HTR-8/SVneo (cell line): ENCODE data around the gene TAS1R3.

Experiments
- DNase-seq: peaks from one replicate; pipeline ENCODE4 v3.0.0; 2011; ENCODE audit warnings: low spot score, mixed read lengths; ENCODE audit not compliant: insufficient read length
- FAIRE-seq: peaks from 2 replicates; lab custom pipeline; 2011; peaks lifted over from hg19 to GRCh38; lab: Jason Lieb, UNC

TAS1R3 gene

DNA sequence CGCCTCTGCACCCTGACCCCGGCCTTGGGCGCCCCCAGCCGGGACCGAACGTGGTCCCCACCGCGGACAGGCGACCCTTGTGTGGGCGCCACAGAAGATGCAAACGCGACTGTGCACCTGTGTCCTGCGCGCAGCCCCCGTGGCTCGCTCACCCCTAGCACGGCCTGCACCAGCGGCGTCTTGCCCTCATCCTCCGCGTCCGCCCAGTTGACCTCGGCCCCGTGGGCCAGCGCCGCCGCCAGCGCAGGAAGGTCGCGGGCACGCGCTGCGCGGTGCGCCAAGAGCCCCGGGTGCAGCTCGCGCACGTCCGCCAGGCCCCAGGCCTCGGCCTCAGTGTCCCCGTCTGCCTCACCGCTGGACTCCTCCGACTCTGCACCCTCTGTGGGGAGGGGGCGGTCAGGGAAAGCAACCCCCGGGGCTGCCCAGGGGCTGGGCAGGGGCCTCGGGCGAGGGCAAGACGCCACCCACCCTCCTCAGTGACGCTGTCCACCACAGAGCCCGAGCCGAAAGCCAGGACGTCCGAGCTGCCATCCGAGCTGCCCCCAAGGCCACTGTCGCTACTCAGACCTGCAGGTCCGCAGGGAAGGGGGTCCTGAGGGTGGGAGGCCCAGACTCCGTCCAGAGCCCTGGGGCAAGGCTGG is 36.7 kb upstream of the TAS1R3 start:
- DNase-seq (no peak), FAIRE-seq (no peak)

DNA sequence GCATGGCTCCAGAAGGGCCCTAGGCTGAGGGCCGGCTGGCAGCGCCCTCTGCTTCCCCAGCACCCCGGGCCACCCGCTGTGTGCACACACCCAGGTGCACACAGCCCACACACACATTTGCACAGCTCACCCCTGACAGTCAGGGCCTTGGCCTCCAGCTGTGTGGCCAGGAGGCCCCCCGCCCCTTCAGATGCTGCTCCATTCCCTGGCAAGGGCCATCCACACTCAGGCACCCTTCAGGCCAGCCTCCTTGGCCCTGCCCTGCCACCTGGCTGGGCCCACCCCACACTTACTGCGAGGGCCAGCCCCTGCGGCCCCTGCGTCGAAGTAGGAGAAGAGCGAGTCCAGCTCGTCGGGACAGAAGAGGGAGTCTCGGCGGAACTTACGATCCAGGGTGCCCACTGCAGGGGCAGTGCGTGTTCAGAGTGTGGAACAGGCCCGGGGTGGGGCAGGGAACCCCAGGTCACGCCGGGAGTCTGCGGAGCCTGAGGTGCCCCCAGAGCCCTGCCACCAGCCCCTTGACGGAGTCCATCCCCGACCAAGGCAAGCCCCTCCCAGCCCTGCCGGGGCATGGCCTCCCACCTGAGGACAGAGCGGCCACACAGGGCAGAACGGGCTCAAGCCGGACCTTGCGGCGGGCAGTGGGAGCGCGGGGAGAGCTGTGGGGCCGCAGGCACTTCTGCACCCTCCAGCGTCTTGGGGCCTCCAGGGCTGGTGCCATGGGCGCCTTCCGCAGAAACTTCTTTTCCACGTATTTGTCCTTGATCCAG is 35.7 kb upstream of the TAS1R3 start:
- no peak for DNase-seq
- FAIRE-seq = no peak

DNA sequence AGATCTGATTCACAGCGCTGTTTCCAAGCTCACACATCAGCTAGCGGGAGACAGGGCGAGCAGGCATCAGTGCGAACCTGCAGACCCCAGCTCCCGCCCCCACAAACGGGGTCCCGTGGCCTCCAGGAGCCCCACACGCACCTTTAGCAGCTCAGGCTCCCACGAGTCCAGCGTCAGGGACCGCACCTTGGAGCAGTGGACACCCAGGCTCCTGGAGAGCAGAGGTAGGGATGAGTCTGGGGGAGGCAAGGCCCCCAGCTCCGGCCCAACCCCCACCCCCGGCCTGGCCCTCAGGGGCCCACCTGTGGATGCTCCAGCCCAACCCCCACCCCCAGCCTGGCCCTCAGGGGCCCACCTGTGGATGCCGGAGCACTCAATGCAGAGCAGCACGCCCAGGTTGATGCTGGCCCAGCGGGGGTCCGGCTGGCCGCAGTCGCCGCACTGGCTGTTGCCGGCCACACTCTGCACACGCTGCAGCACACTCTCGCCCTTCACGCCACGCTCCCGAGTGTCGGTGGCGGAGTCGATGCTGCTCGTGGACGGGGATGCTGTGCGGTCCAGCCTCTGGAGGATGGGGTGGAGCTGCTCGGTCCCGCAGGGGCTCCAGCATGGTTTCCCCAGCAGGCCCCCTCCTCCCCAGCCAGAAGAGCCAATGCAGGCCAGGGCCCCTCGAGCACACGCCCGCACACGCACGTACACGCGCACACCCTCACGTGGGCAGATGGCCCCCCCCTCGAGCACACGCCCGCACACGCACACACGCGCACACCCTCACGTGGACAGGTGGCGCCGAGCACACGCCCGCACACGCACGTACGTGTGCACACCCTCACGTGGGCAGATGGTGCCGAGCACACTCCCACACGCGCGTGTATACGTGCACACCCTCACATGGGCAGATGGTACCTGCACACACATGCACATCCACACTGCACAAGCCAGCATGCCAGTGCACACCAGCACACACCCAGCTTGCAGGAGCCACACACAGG is 34.7 kb upstream of the TAS1R3 start:
- FAIRE-seq = no peak

DNA sequence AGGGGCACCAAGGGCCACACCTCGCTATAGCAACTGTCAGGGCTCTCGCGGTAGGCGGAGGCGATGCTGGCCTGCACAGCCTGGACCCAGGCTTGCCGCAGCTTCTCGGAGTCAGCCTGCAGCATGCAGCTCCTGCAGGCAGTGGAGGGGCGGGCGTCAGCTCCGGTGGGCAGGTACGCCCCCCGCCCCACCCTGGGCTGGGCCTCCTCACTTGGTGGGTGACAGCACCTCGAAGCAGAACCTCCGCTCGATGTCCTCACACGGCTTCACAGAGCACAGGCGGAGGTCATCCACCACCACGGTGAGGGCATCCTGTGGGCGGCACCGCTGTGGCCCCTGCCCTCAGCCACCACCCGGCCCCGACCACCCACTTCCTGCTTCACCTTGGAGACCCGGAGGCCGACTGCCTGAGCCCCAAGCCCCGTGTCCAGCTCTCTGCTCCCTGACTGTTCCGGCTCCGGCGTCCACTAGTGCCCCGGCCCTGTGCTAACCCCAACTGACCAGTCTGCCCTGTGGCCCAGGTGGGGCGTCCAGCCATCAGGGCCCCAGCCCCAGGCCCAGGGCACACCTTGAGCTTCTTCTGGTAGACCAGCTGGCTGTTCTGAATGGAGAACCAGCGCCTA is 33.2 kb upstream of the TAS1R3 start:
- FAIRE-seq (no peak), DNase-seq (no peak)

More for the DNA sequence above, 34.7 kb upstream of the TAS1R3 start:
- no peak for DNase-seq

DNA sequence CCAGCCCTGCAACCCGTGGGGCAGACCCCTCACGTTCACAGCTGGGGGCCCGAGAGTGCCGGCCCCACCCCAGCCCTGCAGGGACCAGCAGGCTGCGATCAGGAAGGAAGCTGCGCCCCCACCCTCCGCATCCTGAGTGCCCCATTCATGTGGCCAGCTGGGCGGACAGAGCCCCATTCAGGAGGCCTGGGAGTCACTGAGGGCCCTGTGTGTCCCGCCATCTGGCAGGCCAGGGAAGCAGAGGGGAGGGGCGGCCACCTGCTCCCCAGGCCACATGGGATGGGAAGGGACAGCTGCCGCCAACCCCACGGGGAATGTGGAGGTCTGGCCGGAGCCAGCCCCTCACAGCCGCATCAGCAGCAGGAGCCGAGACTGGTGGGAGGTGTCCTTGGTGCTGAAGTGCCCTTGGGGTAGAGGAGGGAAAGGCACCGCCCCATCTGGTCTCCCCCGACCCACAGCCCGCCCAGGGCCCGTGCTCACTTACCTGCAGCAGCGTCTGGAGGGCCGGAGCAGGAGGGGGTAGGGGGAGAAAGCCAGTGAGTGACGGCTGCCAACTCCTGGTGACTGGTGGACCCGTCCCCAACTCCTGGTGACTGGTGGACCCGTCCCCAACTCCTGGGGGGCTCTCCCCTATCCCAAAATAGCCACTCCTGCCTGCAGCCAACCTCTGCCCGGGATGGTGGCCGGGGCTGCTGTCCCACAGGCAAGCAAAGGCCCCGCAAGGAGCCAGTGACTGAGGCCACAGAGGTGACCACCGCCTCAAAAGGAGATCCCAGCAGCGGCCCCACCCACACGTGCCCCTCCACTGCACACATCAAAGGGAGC is 32.0 kb upstream of the TAS1R3 start:
- FAIRE-seq (no peak), DNase-seq (no peak)

DNA sequence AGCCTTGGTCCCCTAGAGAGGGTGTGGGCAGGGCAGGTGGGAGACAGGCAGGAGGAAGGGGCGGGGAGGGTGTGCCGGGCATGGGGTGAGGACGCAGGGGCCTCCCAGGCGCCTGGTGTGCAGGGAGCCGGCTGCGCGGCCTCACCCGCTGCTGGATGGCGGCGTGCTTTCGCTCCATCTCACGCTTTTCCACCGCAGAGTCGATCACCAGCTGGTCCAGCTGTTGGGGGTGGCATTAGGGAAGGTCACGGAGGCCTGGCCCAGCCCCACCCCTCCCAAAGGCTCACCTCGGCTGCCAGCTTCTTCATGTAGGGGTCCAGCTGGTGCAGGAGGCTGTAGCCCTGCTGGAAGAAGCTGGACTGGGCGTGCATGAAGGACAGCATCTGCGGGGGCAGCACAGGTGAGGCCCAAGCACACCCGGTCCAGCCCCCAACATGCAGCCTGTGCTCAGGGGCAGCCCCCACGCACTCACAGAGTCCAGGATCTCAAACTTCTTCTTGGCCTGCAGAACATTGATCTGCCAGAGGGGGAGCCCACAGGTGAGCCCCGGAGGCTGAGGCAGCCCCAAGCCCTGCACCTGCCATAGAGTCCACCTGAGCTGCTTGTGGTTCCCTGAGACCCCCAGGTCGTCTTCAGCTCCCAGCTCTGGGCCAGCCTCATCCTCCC is 31.3 kb upstream of the TAS1R3 start:
- FAIRE-seq (no peak), DNase-seq (no peak)

DNA sequence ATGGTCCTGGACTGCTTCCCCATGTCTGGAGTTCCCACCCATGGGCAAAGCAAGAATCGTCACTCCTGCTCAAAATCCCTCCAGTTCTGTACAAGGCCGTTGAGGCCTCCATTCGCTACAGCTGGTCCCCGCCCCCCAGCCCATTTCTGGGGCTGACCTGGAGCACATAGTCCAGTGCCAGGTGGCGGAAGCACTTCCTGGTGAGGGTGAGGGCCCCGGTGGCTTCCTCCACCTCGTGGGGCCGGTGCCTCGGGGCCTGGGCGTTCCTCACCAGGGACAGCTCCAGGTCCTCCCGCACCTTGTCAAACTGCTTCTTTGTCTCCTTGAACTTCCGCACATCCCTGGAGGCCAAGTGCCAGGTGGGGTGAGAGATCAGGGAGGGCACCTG is 30.7 kb upstream of the TAS1R3 start:
- DNase-seq (no peak), FAIRE-seq (no peak)

DNA sequence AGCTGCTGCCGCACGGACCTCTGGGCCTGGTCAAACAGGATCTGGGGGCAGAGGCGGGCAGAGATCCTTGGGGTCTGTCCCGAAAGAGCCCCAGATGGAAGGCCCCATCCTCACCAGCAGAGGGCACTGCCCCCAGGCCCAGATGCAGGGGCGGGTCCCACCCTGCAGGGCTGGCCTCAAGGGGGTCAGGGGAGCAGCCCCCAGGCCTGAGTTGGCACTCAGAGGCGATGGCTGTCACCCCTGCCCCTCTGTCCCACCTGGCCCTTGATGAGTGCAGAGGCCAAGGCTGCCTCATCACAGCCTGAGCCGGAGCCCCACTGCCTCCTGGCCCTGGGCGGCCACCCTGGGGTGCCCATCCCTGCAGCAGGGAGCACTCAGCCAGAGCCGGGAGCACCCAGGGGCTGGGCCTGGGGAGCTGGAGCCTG is 29.1 kb upstream of the TAS1R3 start:
- DNase-seq = no peak
- FAIRE-seq = no peak

DNA sequence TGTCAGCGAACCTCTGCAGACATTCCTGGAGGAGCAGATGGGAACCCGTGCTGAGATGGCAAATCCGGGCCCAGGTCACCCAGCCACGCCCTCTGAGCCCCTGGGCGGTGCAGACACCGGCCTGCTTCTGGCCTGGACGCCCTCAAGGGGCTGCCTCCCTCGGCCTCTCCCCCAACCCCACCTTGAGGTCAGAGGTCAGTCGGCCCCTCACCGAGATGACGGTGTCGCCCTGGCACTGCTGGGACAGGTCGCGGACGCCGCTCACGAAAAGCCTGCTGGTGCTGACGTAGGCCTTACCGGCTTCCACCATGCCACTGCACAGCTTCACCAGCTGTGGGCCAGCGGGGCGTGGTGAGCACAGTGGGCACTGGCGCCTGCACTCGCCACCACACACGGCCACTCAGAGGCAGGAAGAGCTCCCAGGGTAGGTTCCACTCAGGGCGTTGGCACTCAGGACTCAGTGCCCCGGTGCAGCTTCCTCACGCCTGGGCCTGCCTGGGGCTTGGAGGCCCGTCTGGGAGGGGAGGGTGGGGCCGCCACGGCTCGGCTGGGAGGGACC is 28.1 kb upstream of the TAS1R3 start:
- no peak for DNase-seq
- no peak for FAIRE-seq

DNA sequence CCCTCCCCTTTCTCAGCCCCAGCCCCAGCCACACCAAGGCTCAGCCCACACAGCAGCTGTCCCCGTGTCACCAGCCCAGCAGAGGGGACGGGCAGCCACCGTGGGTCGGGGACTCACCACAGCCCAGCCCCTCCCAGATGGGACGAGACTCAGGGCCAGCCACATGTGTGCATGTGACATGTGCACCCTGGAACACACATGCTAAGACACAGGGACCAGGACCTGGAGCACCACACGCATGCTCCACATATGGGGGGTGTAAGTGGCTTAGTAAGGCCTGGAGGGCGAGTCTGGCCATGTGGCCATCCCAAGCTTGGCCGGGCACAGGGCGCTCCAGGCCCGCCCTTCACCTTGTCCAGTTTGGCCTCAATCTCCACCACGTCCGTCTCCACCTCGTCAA is 27.3 kb upstream of the TAS1R3 start:
- DNase-seq (no peak), FAIRE-seq (no peak)

DNA sequence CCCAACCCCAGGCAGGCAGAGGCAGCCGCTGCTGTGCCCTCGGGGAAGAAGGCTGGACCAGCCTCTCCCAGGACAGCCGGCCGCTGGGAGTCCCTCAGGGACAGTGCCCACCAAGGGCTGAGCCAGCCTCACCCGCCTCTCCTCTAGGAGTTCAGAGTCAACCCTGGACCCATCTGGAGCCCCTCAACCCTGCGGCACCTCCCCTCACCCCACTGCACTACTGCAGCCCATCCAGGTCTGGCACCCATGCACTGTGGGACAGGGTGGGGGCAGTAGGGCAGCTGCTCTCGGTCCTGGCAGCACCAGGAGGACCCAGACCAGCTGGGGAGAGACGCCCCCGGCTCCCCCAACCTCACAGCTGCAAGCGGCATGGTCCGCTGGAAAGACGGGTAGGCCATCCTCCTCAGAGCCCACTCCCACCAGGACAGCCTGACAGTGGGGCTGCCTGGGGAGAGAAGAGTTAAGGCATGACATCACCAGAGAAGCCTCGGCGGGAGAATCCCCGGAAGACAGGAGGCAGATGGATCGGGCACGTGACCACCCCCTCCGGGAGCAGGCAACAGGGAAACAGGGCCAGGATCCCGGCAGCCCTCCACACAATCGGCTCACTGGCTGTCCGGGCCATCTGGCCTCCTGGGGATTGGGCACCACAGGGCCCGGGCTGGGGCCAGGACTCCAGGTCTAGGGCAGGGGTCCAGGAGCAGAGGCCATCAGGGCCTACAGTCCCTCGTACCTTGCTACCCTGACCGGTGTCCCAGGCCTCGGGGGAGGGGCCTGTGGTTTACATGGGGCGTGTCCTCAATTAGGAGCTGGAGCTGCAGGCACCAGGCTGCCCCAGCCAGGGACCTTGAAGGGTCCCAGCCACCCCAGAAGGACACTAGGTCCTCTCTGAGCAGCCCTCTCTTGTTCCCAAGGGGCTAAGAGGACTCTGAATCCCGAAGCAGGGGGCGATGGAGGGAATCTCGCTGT is 26.5 kb upstream of the TAS1R3 start:
- DNase-seq (peak; percentile 71), FAIRE-seq (peak; percentile 42)

DNA sequence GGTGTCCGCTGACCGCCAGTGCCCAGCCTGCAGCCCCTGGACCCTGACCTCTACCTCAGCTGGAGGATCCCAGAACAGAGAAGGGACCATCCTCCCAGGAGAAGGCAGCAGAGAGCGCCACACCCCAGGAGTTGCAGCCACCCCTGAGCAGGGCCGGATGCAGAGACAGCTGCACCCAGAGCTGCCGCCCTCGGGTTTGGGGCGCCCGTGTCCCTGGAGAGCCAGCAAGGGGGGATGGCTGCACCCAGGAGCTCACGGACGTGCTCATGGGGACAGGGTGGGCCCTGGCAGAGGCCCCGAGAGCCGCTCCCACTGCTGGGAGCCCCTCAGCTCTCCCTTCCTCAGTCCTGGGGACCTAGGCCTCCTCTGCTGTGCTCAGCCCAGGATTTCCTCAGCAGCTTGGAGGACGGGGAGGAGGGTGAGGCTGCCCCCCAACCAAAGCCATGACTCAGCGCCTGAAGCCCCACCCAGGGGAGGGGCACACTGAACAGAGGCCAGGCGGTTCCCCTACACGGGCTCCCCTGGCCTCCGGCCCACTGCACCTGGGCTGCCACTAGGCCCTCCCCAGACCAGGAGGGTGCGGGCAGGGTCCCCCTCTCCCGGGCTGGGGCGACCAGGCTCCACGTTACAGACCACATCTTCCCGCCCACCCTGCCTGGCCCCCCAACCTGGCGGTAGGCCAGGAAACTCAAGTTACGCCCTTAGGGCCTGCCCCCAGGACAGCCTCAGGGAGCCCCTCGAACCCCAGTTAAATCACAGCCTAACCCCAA is 25.6 kb upstream of the TAS1R3 start:
- DNase-seq (peak; percentile 68), FAIRE-seq (peak; percentile 59)

DNA sequence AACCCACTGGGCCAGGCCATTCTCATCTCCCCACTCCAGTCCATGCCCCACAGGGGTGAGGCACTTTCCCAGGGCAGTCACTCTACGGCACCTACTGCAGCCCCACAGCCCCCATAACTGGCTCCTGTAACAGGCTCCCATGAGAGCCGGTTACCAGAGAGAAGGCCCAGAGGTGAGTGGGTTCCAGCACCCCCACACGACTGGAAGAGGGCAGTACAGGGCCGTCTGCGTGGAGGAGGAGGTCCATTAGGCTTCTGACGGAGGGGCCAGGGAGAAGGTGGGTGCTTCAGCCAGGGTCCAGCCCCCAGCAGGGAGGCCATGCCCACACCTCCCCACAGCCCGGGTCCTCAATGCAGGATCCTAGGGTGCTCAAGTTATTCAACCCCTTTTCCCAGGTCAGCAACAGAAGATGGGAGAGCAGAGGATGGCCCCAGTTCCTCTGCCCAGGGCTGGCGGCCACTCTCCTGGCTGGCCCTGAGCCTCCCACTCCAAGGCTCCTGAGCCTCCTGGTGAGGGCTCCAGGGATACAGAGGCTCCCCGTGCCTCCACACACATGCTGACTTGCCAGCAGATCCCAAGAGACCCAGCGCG is 24.9 kb upstream of the TAS1R3 start:
- DNase-seq (no peak), FAIRE-seq (no peak)

DNA sequence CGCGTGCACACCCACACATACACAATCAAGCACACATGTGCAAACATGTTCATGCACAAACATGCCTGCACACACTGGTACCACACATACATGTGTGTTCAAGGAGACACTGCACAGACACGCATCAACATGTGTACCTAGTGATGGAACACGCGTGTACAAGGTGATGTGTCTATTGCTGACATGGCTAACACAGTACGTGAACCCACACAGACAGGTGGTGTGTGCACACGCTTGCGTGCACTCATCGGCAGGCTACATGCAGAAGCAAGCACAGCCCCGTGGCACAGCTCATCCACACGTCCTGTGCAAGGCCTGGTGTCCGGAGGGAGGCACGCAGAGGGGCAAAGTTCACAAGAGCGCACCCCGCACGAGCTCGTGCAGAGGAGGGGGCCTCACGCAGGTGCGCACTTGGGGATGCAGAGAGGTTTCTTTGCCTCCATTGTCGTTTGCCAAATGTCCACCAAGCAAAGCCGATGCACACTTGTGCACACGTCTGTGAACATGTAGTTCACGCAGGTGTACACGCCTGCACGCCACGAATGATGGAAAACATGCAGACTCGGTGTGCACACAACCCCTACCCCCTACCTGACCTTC is 24.3 kb upstream of the TAS1R3 start:
- DNase-seq = no peak
- peak; percentile 83 for FAIRE-seq

DNA sequence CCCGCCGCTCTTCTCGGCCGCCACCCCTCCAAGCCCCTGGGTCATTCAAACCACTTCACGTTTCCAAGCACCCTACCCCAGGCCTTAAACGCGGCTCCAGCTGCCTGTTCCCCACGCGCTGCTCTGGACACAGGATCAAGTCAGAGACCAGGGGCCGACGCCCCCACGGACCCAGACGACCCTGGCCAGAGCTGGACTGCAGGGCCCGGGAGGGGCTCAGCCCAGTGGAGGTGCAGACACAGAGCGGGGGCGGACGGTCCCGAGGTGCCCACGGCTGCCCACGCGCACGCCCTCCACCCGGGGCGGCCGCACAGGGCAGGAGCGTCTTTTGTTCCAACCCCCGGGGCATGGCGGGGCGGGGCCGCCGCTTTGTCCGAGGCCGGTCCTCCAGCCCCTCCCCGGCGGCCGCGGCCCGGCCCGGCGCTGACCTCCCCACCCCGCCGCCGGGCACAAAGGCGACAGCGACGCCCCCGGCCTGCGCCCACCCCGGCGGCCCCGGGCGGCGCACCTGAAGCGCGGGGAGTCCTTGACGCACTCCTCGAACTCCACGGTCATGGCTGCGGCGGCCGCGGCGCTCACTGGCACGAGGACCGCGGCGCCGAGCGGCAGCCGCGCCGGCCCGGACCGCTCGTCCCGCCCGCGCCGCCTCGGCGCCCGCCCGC is 23.7 kb upstream of the TAS1R3 start:
- no peak for FAIRE-seq
- DNase-seq = no peak
